RKO (cell line): ENCODE results near the gene PPP1R3E.
A peak's percentile ranks its signal among the peaks of the same experiment; 100 is the strongest.

Experiments used
- DNase-seq: peaks from one replicate; pipeline ENCODE4 v3.0.0-alpha.2; 2016; ENCODE audit warnings: low spot score

PPP1R3E gene

GRCh38 chr14:23322568-23323517 lies 20.2 kb upstream of the PPP1R3E start:
- DNase-seq, result no peak

GRCh38 chr14:23321572-23322547 lies 19.2 kb upstream of the PPP1R3E start:
- peak; percentile 79 for DNase-seq

GRCh38 chr14:23320584-23321571 lies 18.2 kb upstream of the PPP1R3E start, which contains the start of gene PABPN1:
Gene PABPN1, plus strand, starts transcription at chr14:23321457. Its CDS starts 13 bp downstream, at chr14:23321470.
- peak; percentile 100 for DNase-seq

- DNase-seq, result no peak
These were observed 17.3 kb upstream of the PPP1R3E start for GRCh38 chr14:23319746-23320583.

GRCh38 chr14:23316300-23316699 lies 13.6 kb upstream of the PPP1R3E start:
- DNase-seq, result no peak

DNA sequence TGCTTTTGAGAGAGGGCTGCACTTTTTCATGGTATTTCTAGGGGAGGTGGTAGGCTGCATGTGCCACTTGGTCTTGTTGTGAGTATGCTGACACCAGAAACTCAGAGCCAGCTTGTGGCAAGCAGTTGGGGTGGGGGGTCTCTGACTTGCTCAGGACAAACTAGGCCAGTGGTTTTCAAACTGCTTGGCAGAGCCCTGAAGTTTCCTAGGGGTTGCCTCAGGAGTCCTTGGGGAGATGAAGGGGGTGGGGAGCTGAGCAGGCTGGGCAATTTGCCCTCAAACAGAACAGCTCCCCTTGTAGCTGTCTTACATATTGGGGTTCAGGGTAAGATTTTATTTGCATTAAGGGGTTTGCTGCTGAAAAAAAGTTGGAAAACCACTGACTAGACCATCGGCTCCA lies 7.9 kb upstream of the PPP1R3E start:
- no peak for DNase-seq

DNA sequence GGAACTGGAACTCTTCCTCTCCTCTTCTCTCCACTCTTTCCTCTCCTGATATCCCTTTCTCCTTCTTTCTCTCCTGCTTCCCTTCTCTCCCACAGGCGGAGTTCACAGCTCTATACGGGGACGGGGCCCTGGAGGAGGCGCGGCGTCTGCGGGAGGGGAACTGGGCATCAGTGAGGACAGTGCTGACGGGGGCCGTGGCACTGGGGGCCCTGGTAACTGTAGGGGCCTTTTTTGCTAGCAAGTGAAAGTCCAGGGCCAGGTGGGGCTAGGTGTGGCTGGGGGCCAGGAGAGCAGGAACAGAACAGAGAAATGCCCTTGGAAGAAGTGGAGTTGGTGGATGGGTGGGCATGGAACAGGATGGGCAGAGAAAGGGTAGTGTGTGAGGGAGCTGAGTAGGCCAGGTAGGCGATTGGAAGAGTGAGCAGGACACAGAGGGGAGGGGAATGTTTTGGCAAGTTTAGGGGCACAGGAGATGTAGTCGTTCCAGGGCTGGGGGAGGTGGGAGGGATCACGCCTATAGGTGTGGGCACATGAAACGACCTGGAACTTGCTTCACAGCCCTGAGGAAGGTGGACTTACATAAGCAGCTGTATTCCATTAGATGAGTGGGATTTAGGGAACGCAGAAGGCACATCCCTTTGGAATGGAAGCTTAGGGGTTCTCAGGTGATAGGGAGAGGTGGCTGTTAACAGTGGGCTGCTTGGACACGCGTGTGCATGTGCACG lies 6.2 kb upstream of the PPP1R3E start:
- DNase-seq, result no peak

- DNase-seq, result no peak
These were observed 5.3 kb upstream of the PPP1R3E start for GRCh38 chr14:23307687-23308644.

DNA sequence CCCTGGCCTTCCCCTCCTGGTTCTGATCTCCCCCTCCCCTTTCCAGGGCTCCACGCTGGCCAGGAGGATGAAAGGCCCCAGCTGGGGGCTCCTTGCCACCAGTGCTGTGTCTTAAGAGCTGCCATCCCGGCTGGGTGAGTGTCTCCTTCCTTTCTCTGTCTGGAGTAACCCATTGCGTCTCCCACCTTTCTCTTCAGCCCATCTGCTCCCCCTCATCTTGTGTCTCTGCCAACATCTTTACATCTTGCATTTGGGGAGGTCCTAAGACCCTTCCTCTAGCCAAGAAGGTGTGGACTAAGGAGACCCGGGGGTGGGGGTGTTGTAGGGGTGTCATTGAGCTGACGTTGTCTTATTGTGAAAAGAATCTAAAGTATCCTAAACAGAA lies 4.5 kb upstream of the PPP1R3E start:
- DNase-seq, result no peak

GRCh38 chr14:23306412-23307145 lies 3.9 kb upstream of the PPP1R3E start, which contains the start of gene BCL2L2:
Gene BCL2L2, plus strand, starts transcription at chr14:23306833. Its CDS starts 935 bp downstream, at chr14:23307768.
- DNase-seq, result peak; percentile 89

GRCh38 chr14:23301969-23302289 lies 730 bp downstream of the PPP1R3E start:
- no peak for DNase-seq

DNA sequence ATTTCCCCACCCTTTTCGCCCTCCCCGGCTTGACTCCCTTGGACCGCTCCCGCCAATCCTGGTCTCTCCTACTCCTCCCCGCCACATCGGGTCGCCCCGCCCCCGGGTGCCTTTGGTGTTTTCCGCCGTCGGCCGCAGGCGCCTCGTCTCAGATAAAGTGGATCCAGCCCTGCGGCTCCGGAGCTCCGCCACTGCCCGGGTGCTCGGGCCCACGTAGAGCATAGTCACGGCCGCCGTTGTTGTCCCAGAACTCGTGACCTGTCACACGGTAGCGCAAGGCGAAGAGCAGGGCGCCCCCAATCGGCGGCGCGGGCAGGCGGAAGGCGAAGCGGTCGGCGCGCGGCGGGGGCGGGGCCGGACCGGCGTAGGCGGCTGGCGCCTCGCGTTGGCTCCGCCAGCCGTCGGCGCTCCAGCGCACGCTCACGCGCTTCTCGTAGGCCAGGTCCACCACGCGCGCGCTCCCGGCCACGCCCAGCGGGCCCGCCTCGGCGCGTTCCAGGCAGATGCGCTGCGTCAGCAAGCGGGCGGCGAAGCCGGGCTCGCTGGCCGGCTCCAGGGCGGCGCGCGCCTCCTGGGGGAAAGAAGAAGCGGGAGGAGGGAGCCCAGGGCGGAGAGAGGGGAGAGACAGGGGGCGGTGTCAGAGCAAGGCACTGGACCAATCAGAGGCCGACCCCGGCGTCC lies 1.2 kb downstream of the PPP1R3E start:
- DNase-seq, result peak; percentile 97

GRCh38 chr14:23300687-23301223 lies 1.9 kb downstream of the PPP1R3E start:
- DNase-seq, result peak; percentile 74

DNA sequence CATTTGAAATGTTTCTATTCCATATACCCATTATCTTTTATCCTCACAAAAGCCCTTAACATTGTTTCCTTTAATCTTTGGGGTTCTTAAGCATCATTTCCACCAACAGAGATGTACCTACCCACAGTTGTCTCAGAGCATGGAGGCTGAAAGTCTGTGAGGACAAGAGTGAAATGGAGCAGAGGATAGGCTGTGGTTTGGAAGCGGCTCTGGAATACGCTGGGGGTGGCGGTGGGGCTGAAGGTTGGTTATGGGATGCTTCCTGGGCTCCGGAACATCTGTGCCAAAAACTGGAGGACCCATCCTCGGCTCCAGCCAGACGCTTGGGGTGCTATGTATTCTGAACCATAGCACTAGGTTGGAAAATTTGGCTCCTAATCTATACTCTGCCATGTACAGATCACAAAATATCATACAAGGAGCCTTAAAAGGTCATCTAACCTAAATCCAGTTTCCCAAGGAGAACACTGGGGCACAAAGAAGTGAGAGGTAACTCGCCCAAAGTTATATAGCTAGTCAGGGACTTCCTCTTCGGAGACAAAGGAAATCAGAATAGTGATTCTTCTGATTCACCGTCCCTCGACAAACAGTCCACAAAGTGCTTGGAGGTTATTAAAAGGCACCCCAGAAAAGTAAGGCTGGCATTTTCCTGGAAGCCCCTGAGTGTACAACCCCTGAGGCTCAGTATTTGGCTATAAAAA lies 2.5 kb downstream of the PPP1R3E start:
- no peak for DNase-seq

DNA sequence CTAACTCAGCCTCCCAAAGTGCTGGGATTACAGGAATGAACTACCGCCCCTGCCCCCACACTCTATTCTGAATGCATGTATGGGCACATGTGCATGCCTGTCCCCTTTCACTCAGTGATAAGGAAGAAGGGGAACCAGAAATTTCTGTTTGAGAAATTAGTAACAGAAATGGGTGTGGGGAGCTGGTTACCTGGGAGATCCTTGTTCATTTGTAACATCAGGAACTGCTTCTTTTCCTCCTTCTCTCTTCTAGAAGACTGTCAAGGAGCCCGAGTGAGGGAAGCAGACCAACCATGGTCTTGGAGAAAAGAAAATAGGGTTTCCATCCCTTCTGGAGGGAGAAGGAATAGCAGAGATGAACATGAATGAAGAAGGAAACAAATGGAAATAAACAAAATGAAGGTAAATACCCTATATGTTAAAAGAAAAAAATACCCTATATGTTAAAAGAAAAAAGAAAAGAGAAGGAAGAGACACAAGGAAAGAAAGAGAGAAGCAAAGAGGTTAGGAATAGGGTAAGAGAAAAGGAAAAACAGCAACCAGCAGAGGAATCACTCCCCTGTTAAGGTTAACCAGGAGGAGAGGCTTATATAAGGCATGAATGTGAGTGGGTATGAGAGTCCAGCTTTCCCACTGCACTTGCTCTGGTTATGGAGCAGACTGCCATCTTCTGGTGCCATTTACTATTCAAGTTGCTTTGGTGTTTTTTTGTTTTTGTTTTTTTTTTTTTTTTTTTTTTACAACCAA lies 3.3 kb downstream of the PPP1R3E start:
- DNase-seq, result peak; percentile 79
